COR-L47 (cell line): Measurements from ENCODE around the gene SLC35E2B.
"Not testable (repeated sequence)": the region's sequence is repeated elsewhere in the genome, so short reads cannot be mapped to it uniquely, and the experiment has no call there.

Experiments
- DNase-seq: peaks from one replicate; lab custom pipeline; 2025; lab: John Stamatoyannopoulos, UW

SLC35E2B gene

GRCh38 chr1:1703796-1704195, 11.2 kb upstream of the SLC35E2B start:
- no peak for DNase-seq

- not testable (repeated sequence) for DNase-seq
Observed at GRCh38 chr1:1702506-1702905, 9.9 kb upstream of the SLC35E2B start.

- not testable (repeated sequence) for DNase-seq
Observed at GRCh38 chr1:1700557-1700956, 8.0 kb upstream of the SLC35E2B start.

- DNase-seq: not testable (repeated sequence)
Observed at GRCh38 chr1:1700067-1700466, 7.5 kb upstream of the SLC35E2B start.

- DNase-seq: not testable (repeated sequence)
Observed at GRCh38 chr1:1699061-1699460, 6.5 kb upstream of the SLC35E2B start.

GRCh38 chr1:1697358-1698183, 5.0 kb upstream of the SLC35E2B start:
- not testable (repeated sequence) for DNase-seq

- not testable (repeated sequence) for DNase-seq
Observed at GRCh38 chr1:1696431-1697357, 4.1 kb upstream of the SLC35E2B start.

- DNase-seq: peak; percentile 52
Observed at GRCh38 chr1:1692324-1692713, 276 bp downstream of the SLC35E2B start.

GRCh38 chr1:1691443-1691842, 1.2 kb downstream of the SLC35E2B start:
- not testable (repeated sequence) for DNase-seq

GRCh38 chr1:1689526-1689925, 3.1 kb downstream of the SLC35E2B start:
- DNase-seq: not testable (repeated sequence)

GRCh38 chr1:1687846-1688245, 4.7 kb downstream of the SLC35E2B start:
- no peak for DNase-seq

GRCh38 chr1:1684031-1684681, 8.4 kb downstream of the SLC35E2B start:
- no peak for DNase-seq

- DNase-seq: no peak
Observed at GRCh38 chr1:1683104-1683905, 9.3 kb downstream of the SLC35E2B start.

- no peak for DNase-seq
Observed at GRCh38 chr1:1680912-1681273, 11.7 kb downstream of the SLC35E2B start.

GRCh38 chr1:1680031-1680911, 12.3 kb downstream of the SLC35E2B start:
- no peak for DNase-seq

GRCh38 chr1:1678581-1679380, 13.8 kb downstream of the SLC35E2B start:
- no peak for DNase-seq

- DNase-seq: no peak
Observed at GRCh38 chr1:1677718-1678580, 14.6 kb downstream of the SLC35E2B start.

GRCh38 chr1:1676087-1676486, 16.5 kb downstream of the SLC35E2B start:
- DNase-seq: not testable (repeated sequence)

GRCh38 chr1:1675218-1675617, 17.4 kb downstream of the SLC35E2B start:
- not testable (repeated sequence) for DNase-seq
